Calu3 (cell line): ENCODE results near the gene DNAH17. TPM values are rescaled to one million over a fixed set of nuclear protein-coding genes. Genes with fewer than 3 reads are reported as not detected.

Source experiments
- BruUV-seq: library from RNA; stranded (reverse); fragments of 400-500 nt; replicated peaks from 2 replicates; lab custom pipeline; 2021; lab: Mats Ljungman, UMichigan
- CTCF ChIA-PET: fragments of 300-600 bp; sonication (Branson Sonifier 250); formaldehyde crosslinking; loops from one replicate; lab custom pipeline; 2022; ENCODE audit warnings: antibody characterized with exemption; lab: Charles Lee
- DNase-seq: peaks from one replicate; pipeline ENCODE4 v3.0.0; 2022
- H3K27ac Mint-ChIP-seq: one replicate; pipeline ENCODE4 v1.8.0; 2022; ENCODE audit warnings: mixed read lengths; ENCODE audit not compliant: unreplicated experiment
- H3K27me3 Mint-ChIP-seq: one replicate; pipeline ENCODE4 v1.8.0; 2022; ENCODE audit warnings: mixed read lengths; ENCODE audit not compliant: unreplicated experiment
- H3K36me3 Mint-ChIP-seq: one replicate; pipeline ENCODE4 v1.8.0; 2022; ENCODE audit warnings: mild to moderate bottlenecking, moderate library complexity, mixed read lengths; ENCODE audit not compliant: insufficient read depth, unreplicated experiment
- H3K4me1 Mint-ChIP-seq: one replicate; pipeline ENCODE4 v1.8.0; 2022; ENCODE audit warnings: mild to moderate bottlenecking, low read depth, mixed read lengths; ENCODE audit not compliant: unreplicated experiment
- H3K4me3 Mint-ChIP-seq: one replicate; pipeline ENCODE4 v1.8.0; 2022; ENCODE audit warnings: mild to moderate bottlenecking, low read depth, moderate library complexity, mixed read lengths; ENCODE audit not compliant: unreplicated experiment
- H3K9me3 Mint-ChIP-seq: one replicate; pipeline ENCODE4 v1.8.0; 2022; ENCODE audit warnings: low read depth, mixed read lengths; ENCODE audit not compliant: unreplicated experiment
- CTCF ChIP-seq: fragments of 200-600 bp; IDR thresholded peaks from one replicate; pipeline ENCODE4 v1.8.0; 2022; ENCODE audit warnings: antibody characterized with exemption; ENCODE audit not compliant: unreplicated experiment
- intact Hi-C: fragments of 100-400 bp; cut with micrococcal nuclease; formaldehyde crosslinking; loops from one replicate; pipeline ENCODE4 v1.10.0; 2022; ENCODE audit not compliant: unreplicated experiment
- total RNA-seq: library from RNA; stranded (reverse); gene quantifications from 2 replicates; pipeline ENCODE4 v1.2.3, GENCODE V29; 2022

The DNAH17 gene
- total RNA-seq, 1 experiment from 2014 or later: 0.19 TPM

DNA sequence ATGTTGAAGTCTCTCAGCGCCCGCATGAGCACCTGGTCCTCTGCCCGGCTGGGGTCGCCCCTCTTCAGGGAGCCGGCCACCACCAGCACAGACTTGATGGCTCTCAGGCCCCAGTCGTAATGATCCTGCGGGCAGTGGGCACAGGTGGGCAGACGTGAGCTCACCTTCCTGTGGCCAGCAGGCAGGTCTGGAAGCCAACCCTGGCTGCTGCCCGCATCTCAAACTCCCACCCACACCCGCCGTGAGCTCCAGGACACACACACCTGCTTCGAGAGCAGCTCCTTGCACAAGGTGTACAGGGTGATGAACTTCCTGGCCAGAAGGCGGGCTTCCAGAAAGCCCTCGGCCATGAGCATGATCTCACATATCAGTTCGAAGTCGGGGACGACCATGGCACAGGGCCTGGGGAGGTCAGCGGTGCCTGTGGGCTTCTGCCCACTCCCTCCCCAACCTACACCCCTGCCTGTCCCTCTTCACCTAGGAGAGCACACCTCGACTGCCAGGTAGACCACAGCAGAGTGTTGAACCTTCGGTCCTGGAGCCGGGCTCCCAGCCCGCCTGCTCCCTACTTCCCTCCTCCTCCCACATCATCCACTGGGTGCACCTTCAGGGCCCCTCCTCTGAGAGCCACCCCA lies 82.4 kb downstream of the DNAH17 start:
- TF ChIP-seq CTCF: no peak
- intact Hi-C loops: loop anchor here (5.0 kb wide), 1 partner anchor 77 kb away; no protein-coding TSS in a partner anchor
- Mint-ChIP-seq H3K9me3 (no peaks in the 10 kb centered on the region), H3K4me1 (no peaks in the 10 kb centered on the region), H3K36me3 (no peaks in the 10 kb centered on the region), H3K4me3 (no peak overlapping the region), H3K27me3 (peaks cover 72% of the 10 kb centered on the region), H3K27ac (no peak overlapping the region)
- DNase-seq: no peak
- no TSS peak for BruUV-seq
- CTCF ChIA-PET: no interaction called here

GRCh38 chr17:78493853-78494695 lies 83.1 kb downstream of the DNAH17 start:
- Mint-ChIP-seq H3K4me3 (no peak overlapping the region), H3K27ac (no peak overlapping the region), H3K27me3 (peaks cover 78% of the 10 kb centered on the region), H3K4me1 (no peaks in the 10 kb centered on the region), H3K36me3 (no peaks in the 10 kb centered on the region), H3K9me3 (no peaks in the 10 kb centered on the region)
- intact Hi-C loops: no loop called here
- TF ChIP-seq CTCF: no peak
- no peak for DNase-seq
- no TSS peak for BruUV-seq
- CTCF ChIA-PET: no interaction called here

- intact Hi-C loops: no loop called here
- peaks cover 78% of the 10 kb centered on the region for H3K27me3 Mint-ChIP-seq
- no peaks in the 10 kb centered on the region for H3K4me1 Mint-ChIP-seq
- BruUV-seq: no TSS peak
- no peak overlapping the region for H3K4me3 Mint-ChIP-seq
- H3K36me3 Mint-ChIP-seq: no peaks in the 10 kb centered on the region
- no peak for DNase-seq
- CTCF ChIA-PET: no interaction called here
- no peaks in the 10 kb centered on the region for H3K9me3 Mint-ChIP-seq
- no peak for TF ChIP-seq CTCF
- H3K27ac Mint-ChIP-seq: no peak overlapping the region
Measured at GRCh38 chr17:78493450-78493849, 83.7 kb downstream of the DNAH17 start.

DNA sequence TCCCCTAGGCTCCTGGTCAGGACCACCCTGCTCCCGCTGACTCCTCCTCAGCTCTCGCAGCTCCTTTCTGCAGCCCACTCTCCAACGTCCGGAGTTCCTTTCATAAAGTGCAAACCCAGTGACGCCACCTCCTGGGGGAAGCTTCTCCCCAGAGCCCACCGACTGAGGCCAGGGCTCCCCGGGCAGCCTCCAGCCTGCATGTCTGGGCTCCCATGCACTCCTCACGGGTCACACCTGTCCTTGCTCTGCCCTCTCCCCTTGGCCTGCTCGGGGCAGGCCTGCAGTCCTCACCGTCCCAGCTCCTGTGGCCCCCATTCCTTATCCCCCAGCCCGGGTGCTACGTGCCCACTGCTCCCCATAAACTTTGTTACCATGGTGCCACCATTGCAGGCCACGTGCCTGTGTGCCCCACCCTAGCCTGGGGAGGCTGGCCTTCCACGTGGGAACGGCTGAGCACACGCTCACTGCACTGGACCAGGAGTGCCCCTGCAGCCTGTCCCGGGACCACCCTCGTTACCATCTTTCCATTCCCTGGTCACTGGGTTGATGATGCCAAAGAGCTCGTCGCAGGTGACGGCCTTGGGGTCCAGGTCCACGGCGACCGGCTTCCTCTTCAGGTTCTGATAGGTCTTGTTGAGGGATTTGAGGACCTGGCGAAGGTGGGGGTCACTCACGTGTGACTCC lies 84.9 kb downstream of the DNAH17 start:
- peaks cover 81% of the 10 kb centered on the region for H3K27me3 Mint-ChIP-seq
- BruUV-seq: no TSS peak
- intact Hi-C loops: no loop called here
- no peak for TF ChIP-seq CTCF
- no peak overlapping the region for H3K27ac Mint-ChIP-seq
- no peaks in the 10 kb centered on the region for H3K9me3 Mint-ChIP-seq
- H3K4me1 Mint-ChIP-seq: no peaks in the 10 kb centered on the region
- CTCF ChIA-PET: interaction anchor here (0.6 to 0.8 kb wide), 2 partner anchors 9 to 161 kb away, joined by 3 to 4 read pairs; no protein-coding TSS in a partner anchor
- DNase-seq: no peak
- no peak overlapping the region for H3K4me3 Mint-ChIP-seq
- no peaks in the 10 kb centered on the region for H3K36me3 Mint-ChIP-seq
